ENCODE measurements around the gene CNTNAP2. TPM values are rescaled to one million over a fixed set of nuclear protein-coding genes. Genes with fewer than 3 reads are reported as not detected.

CNTNAP2 gene
- total and polyA plus RNA-seq, 2 of the 8 experiments (the other 6 are each of a cell fraction or from before 2014, with no cell fraction given): 27.9 to 71.0 TPM

DNA sequence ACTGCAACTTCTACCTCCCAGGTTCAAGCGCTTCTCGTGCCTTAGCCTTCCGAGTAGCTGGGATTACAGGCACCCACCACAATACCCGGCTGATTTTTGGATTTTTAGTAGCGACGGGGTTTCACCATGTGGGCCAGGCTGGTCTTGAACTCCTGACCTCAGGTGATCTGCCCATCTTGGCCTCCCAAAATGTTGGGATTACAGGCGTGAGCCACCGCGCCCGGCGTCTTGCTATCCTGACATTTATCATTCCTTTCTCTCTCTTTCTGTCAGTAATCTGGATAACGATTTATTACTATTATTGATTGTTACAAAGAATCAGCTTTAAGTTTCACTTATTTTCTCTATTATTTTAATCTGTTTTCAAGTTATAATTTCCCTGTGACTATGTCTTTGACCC is 548.4 kb downstream of the CNTNAP2 start:
- no peak for TF ChIP-seq EZH2 (IDR thresholded peaks at IDR 0.05; ENCODE audit: low read depth, low read length, severe bottlenecking)
- TF ChIP-seq CBX8 (IDR thresholded peaks at IDR 0.05; ENCODE audit: borderline replicate concordance, low read depth, low read length): no peak
- no peak for TF ChIP-seq CBX5 (IDR thresholded peaks at IDR 0.05; ENCODE audit: low read depth, low read length)
- no peak for TF ChIP-seq PHF8 (conservative IDR thresholded peaks at IDR 0.05; ENCODE audit: low read depth, low read length)
- TF ChIP-seq POU5F1 (IDR thresholded peaks at IDR 0.05; ENCODE audit: low read depth, low read length): no peak
- no peak for TF ChIP-seq CTBP2 (IDR thresholded peaks at IDR 0.05; ENCODE audit: borderline replicate concordance, insufficient read depth, insufficient read length, low read length)
- no peak for TF ChIP-seq GABPA (IDR thresholded peaks at IDR 0.05; ENCODE audit: borderline replicate concordance, insufficient read depth, low read length)
- no peak for TF ChIP-seq SP2 (IDR thresholded peaks at IDR 0.05; ENCODE audit: low read length)
- no peak for FAIRE-seq
- CTCF ChIA-PET (ENCODE audit: partially characterized antibody): no interaction called here

More for the DNA sequence above, 548.4 kb downstream of the CNTNAP2 start:
- H3K9me3 ChIP-seq (ENCODE audit: insufficient read depth in 2 of 2, low read depth in 1 of 2, low read length in 1 of 2): no peaks in the 10 kb centered on the region
- H2BK12ac ChIP-seq (ENCODE audit: low read depth, low read length): no peak overlapping the region
- no peaks in the 10 kb centered on the region for H3K79me2 ChIP-seq (ENCODE audit: control insufficient read depth in 1 of 2, insufficient read depth in 2 of 2, low read length in 2 of 2)
- H2BK15ac ChIP-seq (ENCODE audit: low read length): no peak overlapping the region
- no peaks in the 10 kb centered on the region for H4K20me1 ChIP-seq (replicated peaks in 1 of 2; ENCODE audit: control insufficient read depth in 1 of 2, insufficient read depth in 2 of 2, low read length in 2 of 2)
- no peak overlapping the region for H3K18ac ChIP-seq (ENCODE audit: extremely low read depth, low read length)
- no peaks in the 10 kb centered on the region for H3K36me3 ChIP-seq (ENCODE audit: control insufficient read depth in 2 of 4, insufficient read depth in 4 of 4, low read length in 3 of 4)
- H2BK120ac ChIP-seq (replicated peaks; ENCODE audit: low read depth, low read length): no peak overlapping the region
- no peak overlapping the region for H2AK5ac ChIP-seq (ENCODE audit: low read depth, low read length)
- POLR2A ChIA-PET (ENCODE audit: partially characterized antibody): no interaction called here
- no peaks in the 10 kb centered on the region for H3K4me1 ChIP-seq (replicated peaks in 1 of 4; ENCODE audit: control insufficient read depth in 3 of 4, insufficient read depth in 4 of 4, low read length in 3 of 4)
- H2BK20ac ChIP-seq (ENCODE audit: low read length): no peak overlapping the region
- H3K27me3 ChIP-seq (replicated peaks in 1 of 4; ENCODE audit: control insufficient read depth in 3 of 4, extremely low read depth in 1 of 4, insufficient read depth in 3 of 4, low read length in 3 of 4): no peaks in the 10 kb centered on the region
- no peak overlapping the region for H4K8ac ChIP-seq (ENCODE audit: extremely low read depth, insufficient read depth, low read length)
- H3K4ac ChIP-seq (replicated peaks; ENCODE audit: insufficient read length, low read depth, low read length): no peak overlapping the region
- no peak overlapping the region for H2BK5ac ChIP-seq (ENCODE audit: low read depth, low read length)
- no peak overlapping the region for H3K23ac ChIP-seq (ENCODE audit: insufficient read length)
- no peak overlapping the region for H4K5ac ChIP-seq (ENCODE audit: insufficient read length, low read depth, low read length)
- H3K14ac ChIP-seq (ENCODE audit: insufficient read length): no peak overlapping the region
- no peaks in the 10 kb centered on the region for H3K23me2 ChIP-seq (ENCODE audit: low read depth, low read length)
- no peak overlapping the region for H3K27ac ChIP-seq (ENCODE audit: low read depth, low read length)
- DNase-seq (ENCODE audit: low read depth in 1 of 2, low spot score in 2 of 2): no peak
- no peaks in the 10 kb centered on the region for H3K79me1 ChIP-seq (ENCODE audit: low read depth, low read length)
- H3K4me2 ChIP-seq (ENCODE audit: insufficient read depth in 1 of 2, low read depth in 2 of 2, low read length in 2 of 2): no peak overlapping the region
- H4K91ac ChIP-seq (replicated peaks; ENCODE audit: insufficient read length, low read length): no peak overlapping the region
- H3K56ac ChIP-seq (replicated peaks; ENCODE audit: insufficient read length, low read depth, low read length): no peak overlapping the region
- WGBS, 2 experiments (ENCODE audit: extremely low coverage in 1 of 2, insufficient coverage in 1 of 2, insufficient read length in 1 of 2, insufficient replicate concordance in 2 of 2, low coverage in 1 of 2, low lambda C conversion rate in 2 of 2, missing lambda C conversion rate in 1 of 2): 96% methylated on average over 12 of the region's 12 CpGs; no CpG with 5 or more reads in 1 of the 2 experiments
- H3K4me3 ChIP-seq (ENCODE audit: extremely low read depth in 1 of 4, insufficient read depth in 2 of 4, low read depth in 3 of 4, low read length in 4 of 4): no peak overlapping the region
- no peak overlapping the region for H2AFZ ChIP-seq (ENCODE audit: low read length)
- H3K9ac ChIP-seq (replicated peaks in 1 of 4; ENCODE audit: extremely low read depth in 1 of 4, low read depth in 3 of 4, low read length in 3 of 4): no peak overlapping the region
